ENCODE data around the gene PARD3.

The PARD3 gene

GRCh38 chr10:34780818-34781380, 34.2 kb downstream of the PARD3 start:
- Histone ChIP-seq H3K27me3 (replicated peaks in 2 of 5; ENCODE audit: control insufficient read depth in 4 of 5, insufficient read depth in 5 of 5, low read length in 4 of 5) (peaks cover 0 to 7% (median 4%) of the 10 kb centered on the region in 5 experiments), H3K9me3 (ENCODE audit: control extremely low read depth in 1 of 5, control insufficient read depth in 4 of 5, insufficient read depth in 2 of 5, low read depth in 1 of 5, low read length in 4 of 5) (no peaks in the 10 kb centered on the region), H3K4me3 (ENCODE audit: control insufficient read depth in 1 of 7, extremely low read depth in 1 of 7, insufficient read depth in 4 of 7, low read depth in 2 of 7, low read length in 6 of 7) (peak overlapping the region in 4 of 7 experiments; percentile 27 to 56 (median 32)), H3K27ac (ENCODE audit: insufficient read depth in 1 of 2, low read depth in 1 of 2, low read length in 2 of 2, poor library complexity in 1 of 2, severe bottlenecking in 2 of 2) (no peak overlapping the region), H3K36me3 (ENCODE audit: control insufficient read depth in 4 of 4, insufficient read depth in 4 of 4, low read length in 3 of 4) (no peaks in the 10 kb centered on the region), H3K4me1 (ENCODE audit: control extremely low read depth in 1 of 4, control insufficient read depth in 4 of 4, insufficient read depth in 4 of 4, low read length in 3 of 4) (peaks cover 3 to 11% (median 8%) of the 10 kb centered on the region in 4 experiments)
- CTCF ChIA-PET, result interaction anchor here (1.0 kb wide), 1 partner anchor 57 kb away, joined by 3 read pairs; no protein-coding TSS in a partner anchor
- DNase-seq, result peak; percentile 15 to 76 (median 60)
- 2% methylated on average over 11 of the region's 11 CpGs for WGBS (ENCODE audit: insufficient coverage)
- POLR2A ChIA-PET, result no interaction called here

DNA sequence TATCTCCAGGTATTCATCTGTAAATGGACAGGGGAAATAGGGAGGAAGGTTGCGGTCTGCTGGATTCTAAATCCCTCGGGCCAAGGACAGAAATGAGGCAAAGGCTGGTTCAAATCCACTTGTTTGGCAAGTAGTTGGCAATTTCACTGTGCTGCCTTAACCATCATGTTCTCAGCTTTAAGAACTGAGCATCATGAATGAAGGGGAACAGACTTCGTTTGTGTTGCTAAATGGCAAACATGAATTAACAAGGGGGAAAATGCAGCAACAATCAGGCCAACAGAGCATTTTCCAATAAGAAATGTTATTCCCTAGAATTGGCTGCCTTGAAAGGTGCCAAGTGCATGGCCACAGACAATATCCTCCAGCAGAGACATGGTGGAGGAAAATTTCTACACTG, 36.9 kb downstream of the PARD3 start:
- Histone ChIP-seq H3K27ac (ENCODE audit: insufficient read depth in 1 of 2, low read depth in 1 of 2, low read length in 2 of 2, poor library complexity in 1 of 2, severe bottlenecking in 2 of 2) (no peak overlapping the region), H3K36me3 (ENCODE audit: control insufficient read depth in 4 of 4, insufficient read depth in 4 of 4, low read length in 3 of 4) (no peaks in the 10 kb centered on the region), H3K4me3 (ENCODE audit: control insufficient read depth in 1 of 7, extremely low read depth in 1 of 7, insufficient read depth in 4 of 7, low read depth in 2 of 7, low read length in 6 of 7) (no peak overlapping the region), H3K4me1 (ENCODE audit: control extremely low read depth in 1 of 4, control insufficient read depth in 4 of 4, insufficient read depth in 4 of 4, low read length in 3 of 4) (peaks cover 3 to 11% (median 8%) of the 10 kb centered on the region in 4 experiments), H3K9me3 (ENCODE audit: control extremely low read depth in 1 of 5, control insufficient read depth in 4 of 5, insufficient read depth in 2 of 5, low read depth in 1 of 5, low read length in 4 of 5) (no peaks in the 10 kb centered on the region), H3K27me3 (replicated peaks in 2 of 5; ENCODE audit: control insufficient read depth in 4 of 5, insufficient read depth in 5 of 5, low read length in 4 of 5) (peaks cover 0 to 7% (median 4%) of the 10 kb centered on the region in 5 experiments)
- POLR2A ChIA-PET, result no interaction called here
- CTCF ChIA-PET, result interaction anchor here (1.1 kb wide), 1 partner anchor 10 kb away, joined by 4 read pairs; no protein-coding TSS in a partner anchor
- DNase-seq, result no peak
- WGBS (ENCODE audit: insufficient coverage), result 97% methylated on average over 3 of the region's 3 CpGs

GRCh38 chr10:34776090-34776690, 38.9 kb downstream of the PARD3 start:
- Histone ChIP-seq H3K9me3 (ENCODE audit: control extremely low read depth in 1 of 5, control insufficient read depth in 4 of 5, insufficient read depth in 2 of 5, low read depth in 1 of 5, low read length in 4 of 5) (no peaks in the 10 kb centered on the region), H3K4me1 (ENCODE audit: control extremely low read depth in 1 of 4, control insufficient read depth in 4 of 4, insufficient read depth in 4 of 4, low read length in 3 of 4) (peaks cover 3 to 10% (median 7%) of the 10 kb centered on the region in 4 experiments), H3K36me3 (ENCODE audit: control insufficient read depth in 4 of 4, insufficient read depth in 4 of 4, low read length in 3 of 4) (no peaks in the 10 kb centered on the region), H3K27ac (ENCODE audit: insufficient read depth in 1 of 2, low read depth in 1 of 2, low read length in 2 of 2, poor library complexity in 1 of 2, severe bottlenecking in 2 of 2) (no peak overlapping the region), H3K27me3 (replicated peaks in 2 of 5; ENCODE audit: control insufficient read depth in 4 of 5, insufficient read depth in 5 of 5, low read length in 4 of 5) (peaks cover 0 to 9% (median 4%) of the 10 kb centered on the region in 5 experiments), H3K4me3 (ENCODE audit: control insufficient read depth in 1 of 7, extremely low read depth in 1 of 7, insufficient read depth in 4 of 7, low read depth in 2 of 7, low read length in 6 of 7) (no peak overlapping the region)
- ChIA-PET CTCF (no interaction called here), POLR2A (interaction anchor here (0.6 kb wide), 1 partner anchor 358 kb away, joined by 8 read pairs; no protein-coding TSS in a partner anchor)
- 78% methylated on average over 1 of the region's 2 CpGs for WGBS (ENCODE audit: insufficient coverage)
- DNase-seq, result peak in 2 of 3 donors; percentile 19 to 35

DNA sequence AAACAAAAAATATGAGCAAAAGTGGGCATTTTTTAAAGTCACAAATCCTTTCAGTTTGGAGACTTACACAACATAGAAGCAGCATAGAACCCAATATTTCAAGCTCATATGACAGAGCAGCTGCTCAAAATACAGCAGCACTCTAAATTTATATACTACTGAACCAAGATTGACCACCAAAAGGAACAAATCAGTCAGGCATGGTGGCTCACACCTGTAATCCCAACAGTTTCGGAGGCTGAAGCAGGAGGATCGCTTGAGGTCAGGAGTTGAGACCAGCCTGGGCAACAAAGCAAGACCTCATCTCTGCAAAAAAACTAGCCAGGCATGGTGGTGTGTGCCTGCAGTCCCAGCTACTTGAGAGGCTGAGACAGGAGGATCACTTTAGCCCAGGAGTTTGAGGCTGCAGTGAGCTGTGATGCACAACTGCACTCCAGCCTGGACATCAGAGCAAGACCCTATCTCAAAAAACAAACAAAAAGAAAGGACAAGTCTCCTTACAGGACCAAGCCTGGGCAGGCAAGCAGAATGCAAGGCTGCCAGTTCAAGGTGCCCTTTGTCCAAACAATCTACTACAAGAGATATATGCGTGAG, 40.0 kb downstream of the PARD3 start:
- POLR2A ChIA-PET, result no interaction called here
- Histone ChIP-seq H3K27ac (ENCODE audit: insufficient read depth in 1 of 2, low read depth in 1 of 2, low read length in 2 of 2, poor library complexity in 1 of 2, severe bottlenecking in 2 of 2) (no peak overlapping the region), H3K36me3 (ENCODE audit: control insufficient read depth in 4 of 4, insufficient read depth in 4 of 4, low read length in 3 of 4) (no peaks in the 10 kb centered on the region), H3K4me1 (ENCODE audit: control extremely low read depth in 1 of 4, control insufficient read depth in 4 of 4, insufficient read depth in 4 of 4, low read length in 3 of 4) (no peaks in the 10 kb centered on the region), H3K9me3 (ENCODE audit: control extremely low read depth in 1 of 5, control insufficient read depth in 4 of 5, insufficient read depth in 2 of 5, low read depth in 1 of 5, low read length in 4 of 5) (no peaks in the 10 kb centered on the region), H3K27me3 (replicated peaks in 2 of 5; ENCODE audit: control insufficient read depth in 4 of 5, insufficient read depth in 5 of 5, low read length in 4 of 5) (peaks cover 0 to 6% (median 0%) of the 10 kb centered on the region in 5 experiments), H3K4me3 (ENCODE audit: control insufficient read depth in 1 of 7, extremely low read depth in 1 of 7, insufficient read depth in 4 of 7, low read depth in 2 of 7, low read length in 6 of 7) (no peak overlapping the region)
- CTCF ChIA-PET, result no interaction called here
- DNase-seq, result no peak
- WGBS (ENCODE audit: insufficient coverage), result no CpG with 5 or more reads among the region's 3 CpGs

GRCh38 chr10:34773636-34774630, 41.2 kb downstream of the PARD3 start:
- Histone ChIP-seq H3K9me3 (ENCODE audit: control extremely low read depth in 1 of 5, control insufficient read depth in 4 of 5, insufficient read depth in 2 of 5, low read depth in 1 of 5, low read length in 4 of 5) (no peaks in the 10 kb centered on the region), H3K4me1 (ENCODE audit: control extremely low read depth in 1 of 4, control insufficient read depth in 4 of 4, insufficient read depth in 4 of 4, low read length in 3 of 4) (peaks cover 0 to 2% (median 0%) of the 10 kb centered on the region in 4 experiments), H3K27ac (ENCODE audit: insufficient read depth in 1 of 2, low read depth in 1 of 2, low read length in 2 of 2, poor library complexity in 1 of 2, severe bottlenecking in 2 of 2) (no peak overlapping the region), H3K27me3 (replicated peaks in 2 of 5; ENCODE audit: control insufficient read depth in 4 of 5, insufficient read depth in 5 of 5, low read length in 4 of 5) (peaks cover 0 to 6% (median 2%) of the 10 kb centered on the region in 5 experiments), H3K4me3 (ENCODE audit: control insufficient read depth in 1 of 7, extremely low read depth in 1 of 7, insufficient read depth in 4 of 7, low read depth in 2 of 7, low read length in 6 of 7) (no peak overlapping the region), H3K36me3 (ENCODE audit: control insufficient read depth in 4 of 4, insufficient read depth in 4 of 4, low read length in 3 of 4) (no peaks in the 10 kb centered on the region)
- POLR2A ChIA-PET, result no interaction called here
- CTCF ChIA-PET, result no interaction called here
- WGBS (ENCODE audit: insufficient coverage), result 100% methylated on average over 2 of the region's 4 CpGs
- DNase-seq, result no peak

DNA sequence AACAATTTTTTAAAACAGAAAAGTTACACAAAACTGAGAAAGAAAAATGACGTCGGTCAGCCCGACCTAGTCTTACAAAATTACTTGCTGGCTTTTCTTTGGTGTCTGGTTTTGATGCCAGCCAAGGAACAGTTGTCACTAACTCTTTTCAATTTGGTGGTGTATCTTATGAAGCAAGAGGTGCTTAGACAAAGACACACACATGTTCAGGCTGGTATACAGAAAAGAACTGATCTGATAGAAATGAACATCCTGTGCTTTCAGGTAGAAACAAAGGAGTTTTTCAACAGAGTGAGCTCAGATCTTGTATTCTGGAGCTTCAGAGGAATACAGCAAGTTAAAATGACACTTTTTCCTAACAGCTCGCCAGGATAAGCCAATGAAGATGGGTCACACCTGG, 43.6 kb downstream of the PARD3 start:
- H3K36me3 ChIP-seq (ENCODE audit: control insufficient read depth in 4 of 4, insufficient read depth in 4 of 4, low read length in 3 of 4), result no peaks in the 10 kb centered on the region
- H3K4me1 ChIP-seq (ENCODE audit: control extremely low read depth in 1 of 4, control insufficient read depth in 4 of 4, insufficient read depth in 4 of 4, low read length in 3 of 4), result peaks cover 0 to 2% (median 0%) of the 10 kb centered on the region in 4 experiments
- H3K27me3 ChIP-seq (replicated peaks in 2 of 5; ENCODE audit: control insufficient read depth in 4 of 5, insufficient read depth in 5 of 5, low read length in 4 of 5), result peaks cover 0 to 3% (median 0%) of the 10 kb centered on the region in 5 experiments
- DNase-seq, result no peak
- ChIA-PET POLR2A (no interaction called here), CTCF (no interaction called here)
- no peak overlapping the region for H3K4me3 ChIP-seq (ENCODE audit: control insufficient read depth in 1 of 7, extremely low read depth in 1 of 7, insufficient read depth in 4 of 7, low read depth in 2 of 7, low read length in 6 of 7)
- H3K9me3 ChIP-seq (ENCODE audit: control extremely low read depth in 1 of 5, control insufficient read depth in 4 of 5, insufficient read depth in 2 of 5, low read depth in 1 of 5, low read length in 4 of 5), result no peaks in the 10 kb centered on the region
- no peak overlapping the region for H3K27ac ChIP-seq (ENCODE audit: insufficient read depth in 1 of 2, low read depth in 1 of 2, low read length in 2 of 2, poor library complexity in 1 of 2, severe bottlenecking in 2 of 2)
- 96% methylated on average over 4 of the region's 4 CpGs for WGBS (ENCODE audit: insufficient coverage)
